ENCODE measurements around the gene C4A.

DNA sequence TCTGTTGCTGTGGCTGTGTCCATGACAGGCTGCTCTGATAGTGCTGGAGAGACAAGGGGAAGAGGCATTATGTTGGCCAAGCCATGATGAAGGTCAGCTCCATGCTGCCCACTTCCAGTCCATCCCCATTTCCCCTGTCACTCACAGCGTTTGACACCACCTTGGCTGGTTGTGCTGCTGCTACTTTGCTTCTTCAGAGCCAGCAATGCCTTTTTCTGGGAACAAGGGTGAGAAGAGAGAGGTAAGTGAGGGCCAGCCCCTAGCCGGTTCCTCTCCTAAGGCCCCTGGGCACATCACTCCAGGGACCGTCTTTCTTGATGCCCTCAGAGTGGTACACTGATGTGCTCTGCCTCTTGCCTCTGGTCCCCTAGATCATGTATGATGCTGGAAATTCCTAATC, 25.1 kb upstream of the C4A start:
- TF ChIP-seq, protein P1, sequence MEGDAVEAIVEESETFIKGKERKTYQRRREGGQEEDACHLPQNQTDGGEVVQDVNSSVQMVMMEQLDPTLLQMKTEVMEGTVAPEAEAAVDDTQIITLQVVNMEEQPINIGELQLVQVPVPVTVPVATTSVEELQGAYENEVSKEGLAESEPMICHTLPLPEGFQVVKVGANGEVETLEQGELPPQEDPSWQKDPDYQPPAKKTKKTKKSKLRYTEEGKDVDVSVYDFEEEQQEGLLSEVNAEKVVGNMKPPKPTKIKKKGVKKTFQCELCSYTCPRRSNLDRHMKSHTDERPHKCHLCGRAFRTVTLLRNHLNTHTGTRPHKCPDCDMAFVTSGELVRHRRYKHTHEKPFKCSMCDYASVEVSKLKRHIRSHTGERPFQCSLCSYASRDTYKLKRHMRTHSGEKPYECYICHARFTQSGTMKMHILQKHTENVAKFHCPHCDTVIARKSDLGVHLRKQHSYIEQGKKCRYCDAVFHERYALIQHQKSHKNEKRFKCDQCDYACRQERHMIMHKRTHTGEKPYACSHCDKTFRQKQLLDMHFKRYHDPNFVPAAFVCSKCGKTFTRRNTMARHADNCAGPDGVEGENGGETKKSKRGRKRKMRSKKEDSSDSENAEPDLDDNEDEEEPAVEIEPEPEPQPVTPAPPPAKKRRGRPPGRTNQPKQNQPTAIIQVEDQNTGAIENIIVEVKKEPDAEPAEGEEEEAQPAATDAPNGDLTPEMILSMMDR (IDR thresholded peaks at IDR 0.05): no peak
- TF ChIP-seq POLR2AphosphoS5 (IDR thresholded peaks at IDR 0.05): no peak

Measured in stomach (tissue), 4 donors.